ENCODE data around the gene GRIP2. TPM values are rescaled to one million over a fixed set of nuclear protein-coding genes. Genes with fewer than 3 reads are reported as not detected.

The GRIP2 gene
- total RNA-seq, 1 donor from 2014 or later = not detected

DNA sequence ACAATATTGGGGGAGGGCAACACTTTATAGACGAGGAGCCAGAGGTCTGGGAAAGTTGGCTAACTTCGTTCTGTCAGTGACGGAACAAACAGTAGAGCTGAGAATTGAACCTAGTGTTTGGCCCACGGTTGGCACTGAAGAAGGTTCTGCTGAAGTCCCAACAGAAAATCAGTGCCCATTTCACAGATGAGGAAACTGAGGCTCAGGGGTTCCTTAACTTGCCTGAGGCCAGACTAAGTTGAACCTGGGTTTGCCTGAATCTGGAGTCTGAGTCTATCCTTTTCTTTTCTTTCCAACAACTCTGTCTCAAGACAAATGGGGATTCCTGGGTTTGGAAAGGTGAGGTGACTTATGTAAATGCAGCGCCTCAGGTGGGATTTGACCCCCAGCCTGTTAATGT is 82.7 kb downstream of the GRIP2 start:
- H3K9me3 Mint-ChIP-seq = no peaks in the 10 kb centered on the region
- H3K27ac ChIP-seq = no peak overlapping the region
- no peak for DNase-seq (ENCODE audit: low spot score)
- peaks cover 6% of the 10 kb centered on the region for H3K36me3 Mint-ChIP-seq
- H3K36me3 ChIP-seq = no peaks in the 10 kb centered on the region
- H3K4me3 ChIP-seq = no peak overlapping the region
- no peak for TF ChIP-seq EZH2 (IDR thresholded peaks at IDR 0.05)
- TF ChIP-seq, protein P1, sequence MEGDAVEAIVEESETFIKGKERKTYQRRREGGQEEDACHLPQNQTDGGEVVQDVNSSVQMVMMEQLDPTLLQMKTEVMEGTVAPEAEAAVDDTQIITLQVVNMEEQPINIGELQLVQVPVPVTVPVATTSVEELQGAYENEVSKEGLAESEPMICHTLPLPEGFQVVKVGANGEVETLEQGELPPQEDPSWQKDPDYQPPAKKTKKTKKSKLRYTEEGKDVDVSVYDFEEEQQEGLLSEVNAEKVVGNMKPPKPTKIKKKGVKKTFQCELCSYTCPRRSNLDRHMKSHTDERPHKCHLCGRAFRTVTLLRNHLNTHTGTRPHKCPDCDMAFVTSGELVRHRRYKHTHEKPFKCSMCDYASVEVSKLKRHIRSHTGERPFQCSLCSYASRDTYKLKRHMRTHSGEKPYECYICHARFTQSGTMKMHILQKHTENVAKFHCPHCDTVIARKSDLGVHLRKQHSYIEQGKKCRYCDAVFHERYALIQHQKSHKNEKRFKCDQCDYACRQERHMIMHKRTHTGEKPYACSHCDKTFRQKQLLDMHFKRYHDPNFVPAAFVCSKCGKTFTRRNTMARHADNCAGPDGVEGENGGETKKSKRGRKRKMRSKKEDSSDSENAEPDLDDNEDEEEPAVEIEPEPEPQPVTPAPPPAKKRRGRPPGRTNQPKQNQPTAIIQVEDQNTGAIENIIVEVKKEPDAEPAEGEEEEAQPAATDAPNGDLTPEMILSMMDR (IDR thresholded peaks at IDR 0.05) = no peak
- no peak for TF ChIP-seq EZH2phosphoT487 (IDR thresholded peaks at IDR 0.05)
- no peaks in the 10 kb centered on the region for H4K20me1 ChIP-seq (ENCODE audit: low read depth)
- H2AFZ ChIP-seq (replicated peaks) = no peak overlapping the region
- no peaks in the 10 kb centered on the region for H3K27me3 ChIP-seq
- peaks cover 14% of the 10 kb centered on the region for H3K4me1 ChIP-seq
- peaks cover 50% of the 10 kb centered on the region for H3K4me1 Mint-ChIP-seq
- H3K4me3 Mint-ChIP-seq = no peak overlapping the region
- H3K9ac ChIP-seq = no peak overlapping the region
- H3K79me2 ChIP-seq (ENCODE audit: low read depth) = no peaks in the 10 kb centered on the region
- H3K27ac Mint-ChIP-seq = no peak overlapping the region
- H3K27me3 Mint-ChIP-seq (ENCODE audit: insufficient read depth, low read depth) = peaks cover 7% of the 10 kb centered on the region
- H3K9me3 ChIP-seq (ENCODE audit: low read depth) = no peaks in the 10 kb centered on the region
- H3K4me2 ChIP-seq = no peak overlapping the region
- peaks cover 3% of the 10 kb centered on the region for H3F3A ChIP-seq (ENCODE audit: low read depth)

- Histone ChIP-seq H3K4me2 (no peak overlapping the region), H3K9ac (no peak overlapping the region), H3K4me1 (peaks cover 11% of the 10 kb centered on the region), H3K27me3 (no peaks in the 10 kb centered on the region), H3F3A (ENCODE audit: low read depth) (no peaks in the 10 kb centered on the region), H3K27ac (no peak overlapping the region), H3K9me3 (ENCODE audit: low read depth) (no peaks in the 10 kb centered on the region), H3K79me2 (ENCODE audit: low read depth) (no peaks in the 10 kb centered on the region), H2AFZ (replicated peaks) (no peak overlapping the region), H4K20me1 (ENCODE audit: low read depth) (no peaks in the 10 kb centered on the region), H3K36me3 (no peaks in the 10 kb centered on the region), H3K4me3 (no peak overlapping the region)
- TF ChIP-seq, protein P1 (IDR thresholded peaks at IDR 0.05) = no peak
- TF ChIP-seq EZH2phosphoT487 (IDR thresholded peaks at IDR 0.05) (no peak), EZH2 (IDR thresholded peaks at IDR 0.05) (no peak)
- Mint-ChIP-seq H3K9me3 (no peaks in the 10 kb centered on the region), H3K27ac (no peak overlapping the region), H3K36me3 (peaks cover 6% of the 10 kb centered on the region), H3K27me3 (ENCODE audit: insufficient read depth, low read depth) (peaks cover 7% of the 10 kb centered on the region), H3K4me3 (no peak overlapping the region), H3K4me1 (peaks cover 52% of the 10 kb centered on the region)
- no peak for DNase-seq (ENCODE audit: low spot score)
These were observed 83.3 kb downstream of the GRIP2 start for GRCh38 chr3:14456794-14457193.

DNA sequence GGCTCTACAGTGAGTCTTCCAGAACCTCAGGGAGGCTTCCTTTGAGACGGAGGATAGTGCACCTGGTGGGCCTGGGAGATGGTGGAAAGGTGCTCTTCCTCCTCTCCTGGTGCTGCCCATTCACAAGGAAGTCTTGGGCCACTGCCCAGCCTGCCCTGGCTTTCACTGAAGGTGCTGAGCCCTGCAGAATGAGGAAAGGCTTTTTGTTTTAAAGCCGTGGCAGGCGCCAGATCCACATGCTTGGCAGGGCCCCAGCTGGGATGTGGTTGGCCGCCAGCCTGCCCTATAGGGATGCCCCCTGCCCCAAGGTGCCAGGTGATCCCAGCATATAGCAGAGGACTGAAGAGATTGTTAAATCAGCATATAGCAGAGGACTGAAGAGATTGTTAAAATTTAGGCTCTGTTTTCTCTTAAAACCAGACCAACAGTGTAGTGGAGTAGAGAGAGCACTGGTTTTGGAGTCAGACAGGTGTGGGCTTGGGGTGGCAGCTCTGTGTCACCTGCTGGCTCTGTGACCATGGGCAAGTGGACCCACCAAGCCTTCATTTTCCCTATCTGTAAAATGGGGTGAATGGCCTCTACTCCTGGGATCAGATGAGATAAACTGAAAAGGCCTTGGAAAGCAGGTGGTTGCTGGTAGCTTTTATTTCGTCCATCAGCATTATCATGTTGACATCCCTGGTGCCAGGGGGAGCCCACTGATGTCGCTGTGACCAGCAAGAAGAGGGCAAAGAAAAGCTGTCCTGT is 84.4 kb downstream of the GRIP2 start:
- H3K79me2 ChIP-seq (ENCODE audit: low read depth) = no peaks in the 10 kb centered on the region
- H3K9me3 Mint-ChIP-seq = no peaks in the 10 kb centered on the region
- no peak overlapping the region for H3K27ac Mint-ChIP-seq
- H2AFZ ChIP-seq (replicated peaks) = no peak overlapping the region
- H3K27ac ChIP-seq = no peak overlapping the region
- no peaks in the 10 kb centered on the region for H3K9me3 ChIP-seq (ENCODE audit: low read depth)
- DNase-seq (ENCODE audit: low spot score) = no peak
- H3K36me3 ChIP-seq = no peaks in the 10 kb centered on the region
- no peaks in the 10 kb centered on the region for H4K20me1 ChIP-seq (ENCODE audit: low read depth)
- H3K27me3 Mint-ChIP-seq (ENCODE audit: insufficient read depth, low read depth) = peaks cover 6% of the 10 kb centered on the region
- H3F3A ChIP-seq (ENCODE audit: low read depth) = no peaks in the 10 kb centered on the region
- no peak overlapping the region for H3K4me2 ChIP-seq
- no peak overlapping the region for H3K4me3 ChIP-seq
- peaks cover 12% of the 10 kb centered on the region for H3K36me3 Mint-ChIP-seq
- H3K4me1 Mint-ChIP-seq = peaks cover 59% of the 10 kb centered on the region
- H3K4me1 ChIP-seq = peaks cover 10% of the 10 kb centered on the region
- no peak overlapping the region for H3K4me3 Mint-ChIP-seq
- no peaks in the 10 kb centered on the region for H3K27me3 ChIP-seq
- H3K9ac ChIP-seq = no peak overlapping the region
- no peak for TF ChIP-seq EZH2phosphoT487 (IDR thresholded peaks at IDR 0.05)
- TF ChIP-seq EZH2 (IDR thresholded peaks at IDR 0.05) = no peak
- TF ChIP-seq, protein P1 (IDR thresholded peaks at IDR 0.05) = no peak
